Activated CD8-positive, alpha-beta T cell treated with anti-CD3 and anti-CD28 coated beads, Interleukin-2, amount 10 ng/mL, durations not matched to agents 7 days and 5 days (primary cell): ENCODE measurements around the gene TRIM21. TPM values are rescaled to one million over a fixed set of nuclear protein-coding genes. Genes with fewer than 3 reads are reported as not detected.
"Not testable (repeated sequence)": the region's sequence is repeated elsewhere in the genome, so short reads cannot be mapped to it uniquely, and the experiment has no call there.

ENCODE experiments used
- ATAC-seq: fragments of 150-1000 bp; cut with Tn5 transposase; one replicate; pipeline ENCODE4 v1.10.0; 2021; ENCODE audit warnings: moderate library complexity
- CTCF ChIA-PET: fragments of 350-600 bp; sonication (Branson Sonifier 250); formaldehyde crosslinking; loops from one replicate; lab custom pipeline; 2021; ENCODE audit warnings: antibody characterized with exemption; lab: Charles Lee
- POLR2A ChIA-PET: fragments of 350-600 bp; sonication (Branson Sonifier 250); formaldehyde crosslinking; loops from one replicate; lab custom pipeline; 2021; ENCODE audit warnings: antibody characterized with exemption; lab: Charles Lee
- DNase-seq: peaks from one replicate; pipeline ENCODE4 v3.0.0-alpha.2; 2020
- H3K27ac Mint-ChIP-seq: one replicate; pipeline ENCODE4 v1.8.0; 2021; ENCODE audit warnings: mild to moderate bottlenecking, mixed read lengths
- H3K27me3 Mint-ChIP-seq: one replicate; pipeline ENCODE4 v1.8.0; 2021; ENCODE audit warnings: low read depth, mixed read lengths
- H3K36me3 Mint-ChIP-seq: one replicate; pipeline ENCODE4 v1.8.0; 2021; ENCODE audit warnings: low read depth, mixed read lengths
- H3K4me1 Mint-ChIP-seq: one replicate; pipeline ENCODE4 v1.8.0; 2021; ENCODE audit warnings: low read depth, mixed read lengths
- H3K4me3 Mint-ChIP-seq: one replicate; pipeline ENCODE4 v1.8.0; 2021; ENCODE audit warnings: mild to moderate bottlenecking, mixed read lengths
- H3K9me3 Mint-ChIP-seq: one replicate; pipeline ENCODE4 v1.8.0; 2022; ENCODE audit warnings: mixed read lengths; ENCODE audit not compliant: insufficient read depth
- total RNA-seq, 2 experiments: library from RNA; stranded (reverse); gene quantifications; one replicate each; pipeline ENCODE4 v1.2.3, GENCODE V29; 2021

The TRIM21 gene
- total RNA-seq, result 10 to 100 TPM; 56.3 to 58.5 TPM

- H3K9me3 Mint-ChIP-seq, result peaks cover 8% of the 10 kb centered on the region
- ChIA-PET POLR2A (interaction anchor here (0.6 to 1.5 kb wide), 2 partner anchors 27 to 206 kb away, joined by 3 to 6 read pairs; no protein-coding TSS in a partner anchor), CTCF (interaction anchor here (0.6 to 2.0 kb wide), 4 partner anchors 11 to 450 kb away, joined by 3 to 7 read pairs (median 4); no protein-coding TSS in a partner anchor)
- DNase-seq (peak; percentile 95), ATAC-seq (peak; percentile 99)
- peak within 1 kb of the TSS; percentile 95 for H3K27ac Mint-ChIP-seq
- H3K4me3 Mint-ChIP-seq, result peak within 1 kb of the TSS; percentile 92
- peaks cover 47% of the 10 kb centered on the region for H3K36me3 Mint-ChIP-seq
- H3K27me3 Mint-ChIP-seq, result peaks cover 2% of the 10 kb centered on the region
- H3K4me1 Mint-ChIP-seq, result peaks cover 39% of the 10 kb centered on the region
These were observed at the start of gene TRIM21 for GRCh38 chr11:4393209-4393857. Gene TRIM21, minus strand, starts transcription at chr11:4393702. Its CDS starts 3,293 bp downstream, at chr11:4390409.

DNA sequence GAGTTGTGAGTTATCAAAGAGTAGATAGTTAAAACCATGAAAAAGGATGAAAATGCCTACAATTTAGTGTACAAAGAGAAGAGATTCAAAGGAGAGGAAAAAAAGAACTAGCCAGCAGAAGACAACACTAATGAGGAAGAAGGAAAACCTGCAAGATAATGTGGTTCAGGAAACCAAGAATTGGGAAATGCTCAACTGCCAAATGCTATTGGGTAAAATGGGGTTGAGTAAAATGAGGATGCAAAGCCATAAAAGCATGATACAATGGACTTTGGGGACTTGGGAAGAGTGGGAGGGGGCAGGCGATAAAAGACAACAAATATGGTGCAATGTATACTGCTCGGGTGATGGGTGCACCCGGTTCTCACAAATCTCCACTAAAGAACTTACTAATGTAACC is 48.0 kb upstream of the TRIM21 start:
- POLR2A ChIA-PET, result no interaction called here
- H3K4me3 Mint-ChIP-seq, result no peak overlapping the region
- H3K36me3 Mint-ChIP-seq, result no peaks in the 10 kb centered on the region
- no peak for DNase-seq
- H3K27me3 Mint-ChIP-seq, result peaks cover 13% of the 10 kb centered on the region
- no peak overlapping the region for H3K27ac Mint-ChIP-seq
- ATAC-seq, result no peak
- H3K9me3 Mint-ChIP-seq, result no peaks in the 10 kb centered on the region
- CTCF ChIA-PET, result no interaction called here
- no peaks in the 10 kb centered on the region for H3K4me1 Mint-ChIP-seq

DNA sequence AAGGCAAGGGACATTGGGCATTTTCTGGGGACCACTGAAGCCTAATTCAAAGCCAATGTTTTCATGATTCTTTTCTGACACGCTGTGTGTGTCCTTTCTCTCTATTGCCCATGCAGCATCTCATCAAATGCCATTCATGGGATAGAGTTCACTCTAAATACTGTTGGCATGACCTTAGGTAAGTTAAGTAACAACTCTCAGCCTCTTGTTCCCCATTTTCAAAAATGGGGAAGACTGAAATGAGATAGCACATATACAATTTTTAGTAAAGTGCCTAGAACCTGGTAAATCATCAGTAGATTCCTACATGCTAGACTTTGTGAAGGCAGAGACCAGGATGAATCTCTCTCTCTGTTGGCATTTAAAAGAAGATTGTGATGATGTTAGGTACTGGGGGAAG is 42.9 kb upstream of the TRIM21 start:
- Mint-ChIP-seq H3K36me3 (no peaks in the 10 kb centered on the region), H3K4me1 (no peaks in the 10 kb centered on the region), H3K27ac (no peak overlapping the region), H3K9me3 (no peaks in the 10 kb centered on the region), H3K4me3 (no peak overlapping the region), H3K27me3 (peaks cover 19% of the 10 kb centered on the region)
- CTCF ChIA-PET, result no interaction called here
- ATAC-seq (no peak), DNase-seq (no peak)
- POLR2A ChIA-PET, result no interaction called here

DNA sequence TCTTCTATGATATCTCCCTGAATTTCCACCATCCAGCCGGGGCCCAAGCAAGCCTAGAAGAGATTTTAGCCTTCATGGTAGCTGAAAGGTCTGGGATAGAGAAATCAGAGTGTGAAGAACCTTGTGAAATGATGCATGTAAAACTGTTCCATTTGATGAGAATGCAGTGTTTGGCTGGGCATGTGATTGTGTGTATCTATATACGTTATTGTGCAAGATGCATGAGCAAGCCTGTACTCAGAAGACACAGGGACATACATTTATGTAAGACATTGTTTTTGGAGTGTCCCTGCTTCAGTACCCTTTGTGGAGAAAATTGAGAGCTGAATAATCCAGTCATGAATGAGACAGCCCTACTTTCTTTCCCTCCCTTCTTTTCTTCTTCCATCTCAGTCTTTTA is 40.4 kb upstream of the TRIM21 start:
- ChIA-PET POLR2A (no interaction called here), CTCF (no interaction called here)
- Mint-ChIP-seq H3K27me3 (peaks cover 19% of the 10 kb centered on the region), H3K27ac (no peak overlapping the region), H3K36me3 (no peaks in the 10 kb centered on the region), H3K9me3 (no peaks in the 10 kb centered on the region), H3K4me1 (no peaks in the 10 kb centered on the region), H3K4me3 (no peak overlapping the region)
- DNase-seq, result no peak
- ATAC-seq, result no peak

GRCh38 chr11:4430051-4430450 is 36.5 kb upstream of the TRIM21 start:
- H3K4me3 Mint-ChIP-seq, result no peak overlapping the region
- ChIA-PET POLR2A (no interaction called here), CTCF (no interaction called here)
- no peaks in the 10 kb centered on the region for H3K36me3 Mint-ChIP-seq
- no peak overlapping the region for H3K27ac Mint-ChIP-seq
- ATAC-seq, result no peak
- no peak for DNase-seq
- H3K27me3 Mint-ChIP-seq, result peaks cover 9% of the 10 kb centered on the region
- H3K4me1 Mint-ChIP-seq, result no peaks in the 10 kb centered on the region
- no peaks in the 10 kb centered on the region for H3K9me3 Mint-ChIP-seq

DNA sequence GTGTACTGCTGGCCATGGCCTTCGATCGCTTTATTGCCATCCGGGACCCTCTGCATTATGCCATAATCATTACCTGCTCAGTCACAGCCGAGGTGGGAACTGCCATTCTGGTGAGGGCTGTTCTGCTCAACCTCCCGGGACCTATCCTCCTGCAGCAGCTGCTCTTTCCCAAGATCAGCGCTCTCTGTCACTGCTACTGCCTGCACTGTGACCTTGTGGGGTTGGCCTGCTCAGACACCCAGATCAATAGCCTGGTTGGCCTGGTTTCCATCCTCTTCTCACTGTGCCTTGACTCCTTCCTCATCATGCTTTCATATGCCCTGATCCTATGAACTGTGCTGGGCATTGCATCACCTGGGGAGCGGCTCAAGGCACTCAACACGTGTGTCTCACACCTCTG is 24.9 kb upstream of the TRIM21 start:
- DNase-seq (no peak), ATAC-seq (no peak)
- POLR2A ChIA-PET, result no interaction called here
- CTCF ChIA-PET, result no interaction called here
- no peaks in the 10 kb centered on the region for H3K9me3 Mint-ChIP-seq
- no peaks in the 10 kb centered on the region for H3K36me3 Mint-ChIP-seq
- peaks cover 4% of the 10 kb centered on the region for H3K27me3 Mint-ChIP-seq
- H3K27ac Mint-ChIP-seq, result no peak overlapping the region
- no peak overlapping the region for H3K4me3 Mint-ChIP-seq
- H3K4me1 Mint-ChIP-seq, result no peaks in the 10 kb centered on the region

- Mint-ChIP-seq H3K36me3 (no peaks in the 10 kb centered on the region), H3K4me3 (no peak overlapping the region), H3K27me3 (peaks cover 4% of the 10 kb centered on the region), H3K27ac (no peak overlapping the region), H3K9me3 (no peaks in the 10 kb centered on the region), H3K4me1 (no peaks in the 10 kb centered on the region)
- ChIA-PET POLR2A (no interaction called here), CTCF (no interaction called here)
- ATAC-seq (no peak), DNase-seq (no peak)
These were observed 23.3 kb upstream of the TRIM21 start for GRCh38 chr11:4416816-4417215.

GRCh38 chr11:4416306-4416705 is 22.8 kb upstream of the TRIM21 start:
- no peaks in the 10 kb centered on the region for H3K9me3 Mint-ChIP-seq
- H3K27me3 Mint-ChIP-seq, result peaks cover 4% of the 10 kb centered on the region
- H3K4me3 Mint-ChIP-seq, result no peak overlapping the region
- no peak overlapping the region for H3K27ac Mint-ChIP-seq
- ATAC-seq (no peak), DNase-seq (no peak)
- no peaks in the 10 kb centered on the region for H3K36me3 Mint-ChIP-seq
- POLR2A ChIA-PET, result no interaction called here
- no peaks in the 10 kb centered on the region for H3K4me1 Mint-ChIP-seq
- CTCF ChIA-PET, result no interaction called here

DNA sequence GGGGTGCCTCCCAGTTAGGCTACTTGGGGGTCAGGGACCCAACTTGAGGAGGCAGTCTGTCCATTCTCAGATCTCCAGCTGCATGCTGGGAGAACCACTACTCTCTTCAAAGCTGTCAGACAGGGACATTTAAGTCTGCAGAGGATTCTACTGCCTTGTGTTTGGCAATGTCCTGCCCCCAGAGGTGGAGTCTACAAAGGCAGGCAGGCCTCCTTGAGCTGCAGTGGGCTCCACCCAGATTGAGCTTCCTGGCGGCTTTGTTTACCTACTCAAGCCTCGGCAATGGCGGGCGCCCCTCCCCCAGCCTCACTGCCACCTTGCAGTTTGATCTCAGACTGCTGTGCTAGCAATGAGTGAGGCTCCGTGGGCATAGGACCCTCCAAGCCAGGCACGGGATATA is 12.7 kb upstream of the TRIM21 start:
- H3K4me1 Mint-ChIP-seq, H3K9me3 Mint-ChIP-seq, POLR2A ChIA-PET, DNase-seq, ATAC-seq, H3K27ac Mint-ChIP-seq, CTCF ChIA-PET, H3K4me3 Mint-ChIP-seq, H3K36me3 Mint-ChIP-seq: not testable (repeated sequence)
- peaks cover 24% of the 10 kb centered on the region for H3K27me3 Mint-ChIP-seq

DNA sequence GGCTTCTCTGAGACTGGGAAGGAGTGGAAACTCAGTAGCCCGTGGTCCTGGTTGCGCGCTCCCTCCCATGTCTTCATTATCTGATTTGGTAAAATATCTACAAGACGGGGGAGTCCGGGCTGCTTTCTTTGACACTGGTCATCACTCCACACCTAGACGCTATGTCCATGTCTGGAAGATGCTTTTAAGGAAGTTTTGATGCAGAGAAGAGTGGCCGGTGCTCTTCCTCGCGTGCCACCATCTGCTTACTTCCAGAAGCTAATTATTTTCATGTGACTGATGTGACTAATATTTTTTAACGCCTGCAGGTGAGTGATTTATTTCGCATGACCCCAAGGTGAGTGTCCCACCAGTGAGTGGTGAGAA is 339 bp upstream of the TRIM21 start:
- peaks cover 42% of the 10 kb centered on the region for H3K36me3 Mint-ChIP-seq
- H3K9me3 Mint-ChIP-seq, result peaks cover 13% of the 10 kb centered on the region
- H3K27ac Mint-ChIP-seq, result peak overlapping the region; percentile 95
- peak overlapping the region; percentile 92 for H3K4me3 Mint-ChIP-seq
- no peak for ATAC-seq
- H3K4me1 Mint-ChIP-seq, result peaks cover 39% of the 10 kb centered on the region
- ChIA-PET POLR2A (interaction anchor here (1.5 kb wide), 1 partner anchor 207 kb away, joined by 6 read pairs; no protein-coding TSS in a partner anchor), CTCF (interaction anchor here (0.6 to 2.0 kb wide), 3 partner anchors 12 to 207 kb away, joined by 3 to 7 read pairs (median 5); no protein-coding TSS in a partner anchor)
- peaks cover 2% of the 10 kb centered on the region for H3K27me3 Mint-ChIP-seq
- no peak for DNase-seq

DNA sequence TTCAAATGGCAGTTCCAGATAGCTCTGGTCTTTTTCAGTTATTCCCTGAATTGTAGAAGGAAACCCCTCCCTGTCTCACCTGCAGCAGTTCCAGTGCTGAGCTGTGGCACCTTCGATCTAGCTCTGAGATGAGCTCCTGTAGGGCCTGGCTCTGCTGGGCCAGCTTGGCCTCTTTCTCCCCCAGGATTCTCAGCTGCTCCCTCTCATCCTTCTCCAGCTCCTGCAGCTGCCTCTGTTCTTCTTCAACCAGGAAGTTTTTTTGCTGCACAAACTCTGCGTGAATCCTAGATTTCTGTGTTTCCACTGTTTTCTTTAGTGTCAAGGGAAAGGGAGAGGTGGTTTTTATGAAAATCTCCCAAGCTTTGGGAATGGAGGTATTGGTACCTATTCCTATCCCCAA is 5.3 kb downstream of the TRIM21 start:
- ATAC-seq, result no peak
- H3K36me3 Mint-ChIP-seq, result peaks cover 91% of the 10 kb centered on the region
- H3K27me3 Mint-ChIP-seq, result no peaks in the 10 kb centered on the region
- H3K27ac Mint-ChIP-seq, result no peak overlapping the region
- H3K9me3 Mint-ChIP-seq, result no peaks in the 10 kb centered on the region
- DNase-seq, result no peak
- no peak overlapping the region for H3K4me3 Mint-ChIP-seq
- ChIA-PET CTCF (no interaction called here), POLR2A (interaction anchor here (0.5 kb wide), 1 partner anchor 226 kb away, joined by 4 read pairs; no protein-coding TSS in a partner anchor)
- H3K4me1 Mint-ChIP-seq, result peaks cover 29% of the 10 kb centered on the region

- CTCF ChIA-PET, result no interaction called here
- no peak for DNase-seq
- H3K36me3 Mint-ChIP-seq, result peaks cover 80% of the 10 kb centered on the region
- no peak overlapping the region for H3K4me3 Mint-ChIP-seq
- no peak overlapping the region for H3K27ac Mint-ChIP-seq
- no peaks in the 10 kb centered on the region for H3K9me3 Mint-ChIP-seq
- ATAC-seq, result no peak
- peaks cover 15% of the 10 kb centered on the region for H3K4me1 Mint-ChIP-seq
- POLR2A ChIA-PET, result interaction anchor here (0.6 kb wide), 1 partner anchor 33 kb away, joined by 4 read pairs; no protein-coding TSS in a partner anchor
- no peaks in the 10 kb centered on the region for H3K27me3 Mint-ChIP-seq
These were observed 7.3 kb downstream of the TRIM21 start for GRCh38 chr11:4385978-4386740.
